ENCODE data around the gene EHD2.

- TF ChIP-seq CTCF (IDR thresholded peaks at IDR 0.05) (no peak), POLR2A (IDR thresholded peaks at IDR 0.05) (no peak), EP300 (IDR thresholded peaks at IDR 0.05) (no peak)
Observed at GRCh38 chr19:47696635-47697034, 16.6 kb upstream of the EHD2 start.

Data from ovary (tissue), 3 donors.